Small intestine (tissue), 4 donors: ENCODE measurements around the gene FBXO47. TPM values are rescaled to one million over a fixed set of nuclear protein-coding genes. Genes with fewer than 3 reads are reported as not detected.

Experiments
- polyA plus RNA-seq, 4 donors: library from polyadenylated mRNA; stranded (reverse) in 3 of 4; unstranded in 1 of 4; fragments of 200-250 nt in 3 of 4; fragments of 120-200 nt in 1 of 4; gene quantifications; one replicate each; pipeline versions ENCODE4 v1.2.1 to v1.2.3, GENCODE V29; 2013
- donor health status: healthy with polysubstance abuse.
- donor health status: Bipolar disorder and iron deficiency.
- donor health status: healthy.

The FBXO47 gene
- polyA plus RNA-seq, 4 donors, result 0.01 TPM; not detected in 3

Other genes with a start within 250 kb of the FBXO47 start
- 100 to 1,000 TPM in 3 of 4 donors, 10 to 100 TPM in 1; 52.4 to 186 (median 131) TPM for gene CISD3, start 237.1 kb downstream of the FBXO47 start, polyA plus RNA-seq
- gene PCGF2, start 219.1 kb downstream of the FBXO47 start, polyA plus RNA-seq, result 10 to 100 TPM in 3 of 4 donors, 1 to 10 TPM in 1; 7.6 to 30.2 (median 23.2) TPM
- gene PSMB3, start 214.7 kb downstream of the FBXO47 start, polyA plus RNA-seq, result 100 to 1,000 TPM; 114 to 310 (median 248) TPM
- 10 to 100 TPM in 2 of 4 donors, 1 to 10 TPM in 2; 4.9 to 28.0 (median 12.2) TPM for gene PIP4K2B, start 167.8 kb downstream of the FBXO47 start, polyA plus RNA-seq
- 10 to 100 TPM; 12.6 to 61.1 (median 32.6) TPM for gene CWC25, start 142.1 kb downstream of the FBXO47 start, polyA plus RNA-seq
- 1,000 to 10,000 TPM; 1,251 to 3,207 (median 2,577) TPM for gene RPL23, start 113.7 kb downstream of the FBXO47 start, polyA plus RNA-seq
- 100 to 1,000 TPM; 152 to 296 (median 235) TPM for gene LASP1, start 97.3 kb downstream of the FBXO47 start, polyA plus RNA-seq
- gene PLXDC1, start 184.2 kb upstream of the FBXO47 start, polyA plus RNA-seq, result 10 to 100 TPM in 1 of 4 donors, 1 to 10 TPM in 3; 2.1 to 12.7 (median 3.4) TPM
- gene ARL5C, start 198.8 kb upstream of the FBXO47 start, polyA plus RNA-seq, result under 1 TPM in 1 of 4 donors, not detected in 3; 0.06 TPM
- 1 to 10 TPM in 2 of 4 donors, under 1 TPM in 2; 0.45 to 3.7 (median 1.5) TPM for gene CACNB1, start 230.3 kb upstream of the FBXO47 start, polyA plus RNA-seq
- 1,000 to 10,000 TPM; 1,923 to 3,263 (median 2,767) TPM for gene RPL19, start 232.9 kb upstream of the FBXO47 start, polyA plus RNA-seq